ENCODE measurements around the gene ZNF804A. TPM values are rescaled to one million over a fixed set of nuclear protein-coding genes. Genes with fewer than 3 reads are reported as not detected.

The ZNF804A gene
- under 0.01 and 0.16 TPM in 2 replicates for total RNA-seq

GRCh38 chr2:184598316-184599053, at the start of gene ZNF804A:
ZNF804A (plus strand) TSS chr2:184598529; CDS start chr2:184598960, 431 bp downstream.

